NCI-H1436 (cell line): ENCODE data around the gene GNA15.

Source experiments
- DNase-seq: peaks from one replicate; lab custom pipeline; 2025; lab: John Stamatoyannopoulos, UW

The GNA15 gene

DNA sequence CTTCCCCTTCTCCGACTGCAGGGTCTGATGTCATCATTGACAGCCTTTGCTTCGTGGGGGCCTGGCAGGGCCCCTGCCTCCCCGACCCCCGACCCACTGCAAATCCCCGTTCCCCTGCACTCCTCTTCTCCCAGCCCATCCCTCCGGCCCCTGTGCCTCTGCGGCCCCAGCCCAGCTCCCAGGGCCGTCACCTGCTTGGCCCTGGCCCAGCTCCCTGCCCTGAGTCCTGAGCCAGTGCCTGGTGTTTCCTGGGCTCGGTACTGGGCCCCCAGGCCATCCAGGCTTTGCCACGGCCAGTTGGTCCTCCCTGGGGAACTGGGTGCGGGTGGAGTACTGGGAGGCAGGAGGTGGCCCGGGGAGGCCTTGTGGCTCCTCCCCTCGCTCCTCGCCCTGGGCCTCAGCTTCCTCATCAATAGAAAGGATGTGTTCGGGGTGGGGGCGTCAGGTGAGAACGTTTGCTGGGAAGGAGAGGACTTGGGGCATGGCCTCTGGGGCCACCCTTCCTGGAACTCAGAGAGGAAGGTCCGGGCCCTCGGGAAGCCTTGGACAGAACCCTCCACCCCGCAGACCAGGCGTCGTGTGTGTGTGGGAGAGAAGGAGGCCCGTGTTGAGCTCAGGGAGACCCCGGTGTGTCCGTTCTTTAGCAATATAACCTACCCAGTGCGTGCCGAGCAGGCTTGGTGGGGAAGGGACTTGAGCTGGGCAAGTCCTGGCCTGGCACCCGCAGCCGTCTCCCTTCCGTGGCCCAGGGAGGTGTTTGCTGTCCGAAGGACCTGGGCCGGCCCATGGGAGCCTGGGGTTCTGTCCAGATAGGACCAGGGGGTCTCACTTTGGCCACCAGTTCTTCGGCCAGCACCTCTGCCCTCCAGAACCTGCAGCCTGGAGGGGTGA is 72.7 kb downstream of the GNA15 start:
- DNase-seq, result no peak

DNA sequence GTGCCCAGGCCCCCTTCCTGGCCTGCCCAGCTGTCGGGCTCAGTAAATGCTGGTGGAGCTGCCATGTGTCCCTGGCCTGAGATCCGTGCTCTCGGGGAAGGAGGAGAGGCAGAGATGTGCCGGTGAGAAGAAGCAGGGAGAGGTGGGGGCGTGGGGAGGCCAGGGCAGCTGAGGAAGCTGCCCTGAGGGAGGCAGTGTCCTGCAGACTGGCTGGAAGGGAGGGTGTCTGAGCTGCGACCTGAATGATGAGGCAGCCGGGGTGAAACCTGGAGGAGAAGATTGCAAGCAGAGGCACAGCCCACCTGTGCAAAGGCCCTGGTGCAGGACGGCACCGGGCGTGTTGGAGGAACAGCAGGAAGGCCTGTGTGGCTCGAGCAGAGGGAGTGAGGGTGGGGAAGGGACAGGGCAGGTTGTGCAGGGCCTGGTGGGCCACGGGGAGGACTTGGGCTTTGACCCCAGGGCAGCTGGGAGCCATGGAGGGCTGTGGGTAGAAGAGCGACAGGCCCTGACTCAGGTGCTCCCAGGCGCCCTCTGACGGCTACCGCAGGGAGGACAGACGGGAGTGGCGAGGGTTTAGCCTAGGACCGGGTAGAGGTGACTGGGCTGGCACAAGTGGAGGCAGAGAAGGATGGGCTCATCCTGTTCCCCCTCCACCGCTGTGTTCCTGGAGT is 74.6 kb downstream of the GNA15 start:
- DNase-seq, result peak; percentile 10

- DNase-seq, result no peak
Measured at GRCh38 chr19:3211191-3211590, 75.4 kb downstream of the GNA15 start.

- no peak for DNase-seq
Measured at GRCh38 chr19:3213159-3213558, 77.3 kb downstream of the GNA15 start.
